ENCODE results near the gene PTPN3.

The PTPN3 gene

DNA sequence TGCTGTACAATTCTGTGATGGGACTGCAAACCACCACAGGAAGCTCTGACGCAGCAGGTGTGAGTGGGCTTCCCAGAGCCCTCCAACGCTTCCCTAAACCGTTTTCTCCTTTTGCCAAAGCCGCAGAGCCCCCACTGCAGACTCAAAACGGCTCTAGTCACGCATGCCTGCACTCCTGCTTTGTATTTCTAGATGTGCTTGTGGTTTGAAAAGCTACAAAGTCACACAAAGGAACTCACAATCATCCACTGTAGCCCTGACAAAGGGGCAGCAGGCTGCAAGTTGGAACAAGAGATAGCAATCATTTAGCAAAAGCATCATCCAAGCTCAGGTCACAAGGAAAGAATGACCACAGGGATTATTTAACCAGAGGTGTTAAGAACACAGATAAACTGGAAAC, 79.3 kb downstream of the PTPN3 start:
- no peak overlapping the region for H3K4me3 ChIP-seq (ENCODE audit: low read depth, low read length)
- DNase-seq (ENCODE audit: low read depth), result peak; percentile 77
- TF ChIP-seq, protein P1, sequence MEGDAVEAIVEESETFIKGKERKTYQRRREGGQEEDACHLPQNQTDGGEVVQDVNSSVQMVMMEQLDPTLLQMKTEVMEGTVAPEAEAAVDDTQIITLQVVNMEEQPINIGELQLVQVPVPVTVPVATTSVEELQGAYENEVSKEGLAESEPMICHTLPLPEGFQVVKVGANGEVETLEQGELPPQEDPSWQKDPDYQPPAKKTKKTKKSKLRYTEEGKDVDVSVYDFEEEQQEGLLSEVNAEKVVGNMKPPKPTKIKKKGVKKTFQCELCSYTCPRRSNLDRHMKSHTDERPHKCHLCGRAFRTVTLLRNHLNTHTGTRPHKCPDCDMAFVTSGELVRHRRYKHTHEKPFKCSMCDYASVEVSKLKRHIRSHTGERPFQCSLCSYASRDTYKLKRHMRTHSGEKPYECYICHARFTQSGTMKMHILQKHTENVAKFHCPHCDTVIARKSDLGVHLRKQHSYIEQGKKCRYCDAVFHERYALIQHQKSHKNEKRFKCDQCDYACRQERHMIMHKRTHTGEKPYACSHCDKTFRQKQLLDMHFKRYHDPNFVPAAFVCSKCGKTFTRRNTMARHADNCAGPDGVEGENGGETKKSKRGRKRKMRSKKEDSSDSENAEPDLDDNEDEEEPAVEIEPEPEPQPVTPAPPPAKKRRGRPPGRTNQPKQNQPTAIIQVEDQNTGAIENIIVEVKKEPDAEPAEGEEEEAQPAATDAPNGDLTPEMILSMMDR (IDR thresholded peaks at IDR 0.05; ENCODE audit: low read depth, low read length, missing control alignments), result no peak

DNA sequence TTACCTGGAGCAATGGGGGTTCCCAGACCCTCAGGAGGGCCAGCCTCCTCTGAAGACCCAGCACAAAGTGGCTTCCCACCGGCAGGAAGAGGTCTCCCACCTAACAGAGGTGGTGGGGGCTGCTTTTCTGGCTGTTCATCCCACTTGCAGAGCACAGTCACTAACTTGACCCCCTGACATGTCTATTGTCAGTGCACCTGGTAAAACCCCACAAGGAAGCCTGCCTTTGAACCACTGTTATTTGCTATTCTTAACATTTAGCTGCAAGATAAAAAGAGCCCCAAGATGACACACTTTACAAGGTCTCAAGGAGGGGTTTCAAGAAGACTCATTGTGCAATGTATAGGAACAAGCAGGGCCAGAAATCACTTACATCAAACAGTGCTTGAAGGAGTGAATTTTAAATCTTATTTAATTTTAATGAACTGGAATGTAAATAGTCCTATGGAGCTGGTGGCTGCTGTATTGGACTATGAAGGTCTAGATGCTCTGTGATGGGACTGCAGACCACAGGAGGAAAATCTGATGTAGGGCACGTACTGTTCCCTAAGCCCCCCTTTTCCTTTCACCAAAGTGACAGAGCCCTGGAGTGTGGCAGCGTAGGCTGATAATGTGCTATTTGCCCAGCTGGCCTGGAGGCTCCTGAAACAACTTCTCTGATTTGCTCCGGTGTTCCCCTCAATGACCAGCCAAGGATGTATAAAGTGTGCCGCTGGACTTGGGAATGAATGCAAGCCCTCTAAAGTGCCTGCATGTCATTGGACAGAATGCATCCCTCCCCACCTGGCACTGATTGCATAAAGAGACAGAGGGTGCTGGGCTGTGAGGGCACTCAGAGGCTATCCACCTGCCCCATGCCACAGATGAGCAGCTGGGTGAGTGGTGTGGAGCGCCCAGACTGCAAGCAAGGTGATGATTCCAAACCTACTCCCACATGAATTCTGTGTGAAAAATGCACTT, 80.2 kb downstream of the PTPN3 start:
- no peak overlapping the region for H3K4me3 ChIP-seq (ENCODE audit: low read depth, low read length)
- TF ChIP-seq, protein P1 (IDR thresholded peaks at IDR 0.05; ENCODE audit: low read depth, low read length, missing control alignments), result no peak
- no peak for DNase-seq (ENCODE audit: low read depth)

DNA sequence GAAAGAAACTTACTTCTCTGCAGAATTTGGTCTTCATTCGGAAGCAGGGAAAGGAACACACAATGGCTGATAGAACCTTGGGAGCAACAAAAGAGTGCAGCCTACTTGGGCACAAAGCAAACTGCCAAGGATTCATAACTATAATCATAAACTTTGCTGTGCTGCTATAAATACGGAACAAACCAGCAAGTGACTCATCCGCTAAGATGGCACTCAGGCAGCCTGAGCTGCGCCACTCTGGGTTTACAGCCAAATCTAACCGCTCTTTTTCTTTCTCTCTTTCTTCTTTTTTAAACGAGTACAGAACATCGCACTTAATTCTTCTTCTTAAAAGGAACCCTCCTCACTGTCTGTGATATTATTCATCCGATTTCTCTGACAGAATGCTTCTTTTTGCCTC, 81.1 kb downstream of the PTPN3 start:
- TF ChIP-seq, protein P1 (IDR thresholded peaks at IDR 0.05; ENCODE audit: low read depth, low read length, missing control alignments), result no peak
- peak overlapping the region; percentile 18 for H3K4me3 ChIP-seq (ENCODE audit: low read depth, low read length)
- DNase-seq (ENCODE audit: low read depth), result no peak

DNA sequence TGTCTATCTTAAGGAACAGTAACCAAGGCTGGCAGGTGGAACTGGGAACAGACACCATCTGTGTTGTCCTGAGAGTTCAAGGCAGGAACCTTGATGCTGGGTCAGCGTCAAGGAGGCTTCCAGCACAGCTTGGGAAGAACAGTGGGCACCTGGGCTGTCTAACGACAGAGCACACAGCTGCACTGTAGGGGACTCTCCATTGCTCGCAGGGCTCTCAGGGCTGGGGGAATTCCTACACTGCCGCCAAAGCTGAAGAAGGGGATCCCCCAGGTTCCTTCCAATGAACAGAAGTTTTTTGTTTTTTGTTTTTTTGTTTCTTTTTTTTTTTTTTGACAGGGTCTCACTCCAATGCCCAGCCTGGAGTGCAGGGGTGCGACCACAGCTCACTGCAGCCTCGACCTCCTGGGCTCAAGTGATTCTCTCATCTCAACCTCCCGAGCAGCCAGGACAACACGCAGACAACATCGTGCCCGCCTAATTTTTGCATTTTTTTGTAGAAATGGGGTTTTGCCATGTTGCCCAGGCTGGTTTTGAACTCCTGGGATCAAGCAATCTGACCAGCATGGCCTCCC, 81.9 kb downstream of the PTPN3 start:
- TF ChIP-seq, protein P1 (IDR thresholded peaks at IDR 0.05; ENCODE audit: low read depth, low read length, missing control alignments), result no peak
- H3K4me3 ChIP-seq (ENCODE audit: low read depth, low read length), result peak overlapping the region; percentile 18; the same call in 1 of the 2 replicates
- no peak for DNase-seq (ENCODE audit: low read depth)

DNA sequence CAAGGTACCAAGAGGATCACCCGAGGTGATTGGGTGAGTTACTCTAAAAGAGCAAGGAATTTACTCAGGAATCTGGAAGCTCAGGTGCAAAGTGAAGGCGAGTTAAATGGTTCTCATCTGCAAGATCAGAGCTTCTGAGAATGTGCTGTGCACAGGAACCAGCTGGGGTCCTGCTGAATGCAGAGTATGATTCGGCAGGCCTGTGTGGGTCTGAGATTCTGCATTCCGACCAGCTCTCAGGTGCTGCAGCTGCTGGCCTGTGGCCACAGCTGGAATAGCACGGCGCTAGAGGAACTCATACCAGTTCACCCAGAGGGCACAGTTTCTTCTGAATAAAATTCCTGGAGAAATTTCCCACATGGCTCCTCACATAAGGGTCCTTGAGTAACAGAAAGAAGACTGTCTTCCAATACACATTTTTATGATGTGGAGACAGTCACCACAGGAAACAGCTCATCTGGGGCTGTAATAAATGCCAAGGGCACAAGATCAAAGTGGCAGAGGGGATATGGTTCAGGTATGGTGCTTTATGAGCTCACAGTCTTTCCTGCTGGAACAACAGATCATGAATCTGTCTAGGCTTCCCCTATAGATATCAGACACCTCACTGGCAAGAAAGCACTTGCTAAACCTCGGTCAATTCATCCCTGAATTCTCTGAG, 83.9 kb downstream of the PTPN3 start:
- H3K4me3 ChIP-seq (ENCODE audit: low read depth, low read length), result no peak overlapping the region
- TF ChIP-seq, protein P1 (IDR thresholded peaks at IDR 0.05; ENCODE audit: low read depth, low read length, missing control alignments), result peak; percentile 24
- no peak for DNase-seq (ENCODE audit: low read depth)

DNA sequence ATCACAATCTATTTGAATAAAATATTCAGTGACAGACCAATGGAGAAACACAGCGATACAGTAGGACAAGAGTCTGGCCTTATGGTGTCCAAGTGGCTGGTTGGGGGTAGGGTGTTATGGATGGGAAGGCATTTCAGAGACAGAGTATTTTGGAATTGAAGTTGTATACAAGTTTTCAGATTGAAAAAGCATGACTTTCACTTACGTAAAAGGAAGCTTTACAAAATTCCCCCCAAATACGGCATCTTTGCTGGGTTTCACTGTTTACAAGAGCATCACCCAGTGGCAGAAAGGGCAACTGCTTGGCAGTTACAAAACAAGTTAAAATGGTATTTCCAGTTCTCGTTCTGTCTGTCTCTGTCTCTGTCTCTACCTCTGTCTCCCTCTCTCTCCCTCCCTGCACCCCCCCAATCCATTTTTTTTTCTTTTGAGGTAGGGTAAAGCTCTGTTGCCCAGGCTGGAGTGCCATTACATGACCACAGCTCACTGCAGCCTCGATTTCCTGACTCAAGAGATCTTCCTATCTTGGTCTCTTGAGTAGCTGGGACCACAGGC, 86.2 kb downstream of the PTPN3 start:
- no peak overlapping the region for H3K4me3 ChIP-seq (ENCODE audit: low read depth, low read length)
- TF ChIP-seq, protein P1 (IDR thresholded peaks at IDR 0.05; ENCODE audit: low read depth, low read length, missing control alignments), result peak; percentile 97
- peak; percentile 75 for DNase-seq (ENCODE audit: low read depth)

Measured in GM12864 (cell line).